Spleen (tissue), 7 donors: Measurements from ENCODE around the gene PSMB5.

Source experiments
- POLR2A ChIP-seq, 3 donors: fragments of 450-650 bp; IDR thresholded peaks; one replicate each; pipeline ENCODE4 v1.5.1; 2017; ENCODE audit warnings: antibody characterized with exemption in 3 of 3, mild to moderate bottlenecking in 1 of 3
- POLR2AphosphoS5 ChIP-seq, 3 donors: sonication (generic); formaldehyde crosslinking; IDR thresholded peaks; one replicate each; pipeline ENCODE4 v1.5.1; 2017; ENCODE audit warnings: antibody characterized with exemption in 3 of 3
- TF ChIP-seq, protein P1 (sequence below), 11 experiments: fragments of 200-600 bp in 7 of 11; fragments of 450-650 bp in 4 of 11; sonication (generic) in 4 of 11; IDR thresholded peaks in 8 of 11; conservative IDR thresholded peaks in 3 of 11; 1 replicate in 7 of 11; 2 replicates in 4 of 11; pipeline versions ENCODE4 v1.4.0 to v1.8.0; 2016 to 2021; ENCODE audit warnings: antibody characterized with exemption in 11 of 11, inconsistent platforms in 4 of 11, mild to moderate bottlenecking in 1 of 11
- donor health status: DM: no; HTN: no; CAD: no; lungs with moderate emphysema.
- donor health status: DM: no; HTN: no; CAD: no.
- donor health status: DM: no; HTN: no; CAD: no.

- TF ChIP-seq POLR2A (IDR thresholded peaks at IDR 0.05) (no peak), POLR2AphosphoS5 (IDR thresholded peaks at IDR 0.05) (no peak)
- TF ChIP-seq, protein P1, sequence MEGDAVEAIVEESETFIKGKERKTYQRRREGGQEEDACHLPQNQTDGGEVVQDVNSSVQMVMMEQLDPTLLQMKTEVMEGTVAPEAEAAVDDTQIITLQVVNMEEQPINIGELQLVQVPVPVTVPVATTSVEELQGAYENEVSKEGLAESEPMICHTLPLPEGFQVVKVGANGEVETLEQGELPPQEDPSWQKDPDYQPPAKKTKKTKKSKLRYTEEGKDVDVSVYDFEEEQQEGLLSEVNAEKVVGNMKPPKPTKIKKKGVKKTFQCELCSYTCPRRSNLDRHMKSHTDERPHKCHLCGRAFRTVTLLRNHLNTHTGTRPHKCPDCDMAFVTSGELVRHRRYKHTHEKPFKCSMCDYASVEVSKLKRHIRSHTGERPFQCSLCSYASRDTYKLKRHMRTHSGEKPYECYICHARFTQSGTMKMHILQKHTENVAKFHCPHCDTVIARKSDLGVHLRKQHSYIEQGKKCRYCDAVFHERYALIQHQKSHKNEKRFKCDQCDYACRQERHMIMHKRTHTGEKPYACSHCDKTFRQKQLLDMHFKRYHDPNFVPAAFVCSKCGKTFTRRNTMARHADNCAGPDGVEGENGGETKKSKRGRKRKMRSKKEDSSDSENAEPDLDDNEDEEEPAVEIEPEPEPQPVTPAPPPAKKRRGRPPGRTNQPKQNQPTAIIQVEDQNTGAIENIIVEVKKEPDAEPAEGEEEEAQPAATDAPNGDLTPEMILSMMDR (IDR thresholded peaks at IDR 0.05 in 8 of 11, conservative IDR thresholded peaks at IDR 0.05 in 3 of 11) = no peak
These were observed 19.1 kb downstream of the PSMB5 start for GRCh38 chr14:23015618-23016017.
